ENCODE measurements around the gene GTF2IRD1. TPM values are rescaled to one million over a fixed set of nuclear protein-coding genes. Genes with fewer than 3 reads are reported as not detected.

Gene GTF2IRD1
- total and polyA plus RNA-seq, 2 of the 13 experiments (the other 11 are each of a cell fraction or from before 2014, with no cell fraction given), result 16.5 to 26.7 TPM

DNA sequence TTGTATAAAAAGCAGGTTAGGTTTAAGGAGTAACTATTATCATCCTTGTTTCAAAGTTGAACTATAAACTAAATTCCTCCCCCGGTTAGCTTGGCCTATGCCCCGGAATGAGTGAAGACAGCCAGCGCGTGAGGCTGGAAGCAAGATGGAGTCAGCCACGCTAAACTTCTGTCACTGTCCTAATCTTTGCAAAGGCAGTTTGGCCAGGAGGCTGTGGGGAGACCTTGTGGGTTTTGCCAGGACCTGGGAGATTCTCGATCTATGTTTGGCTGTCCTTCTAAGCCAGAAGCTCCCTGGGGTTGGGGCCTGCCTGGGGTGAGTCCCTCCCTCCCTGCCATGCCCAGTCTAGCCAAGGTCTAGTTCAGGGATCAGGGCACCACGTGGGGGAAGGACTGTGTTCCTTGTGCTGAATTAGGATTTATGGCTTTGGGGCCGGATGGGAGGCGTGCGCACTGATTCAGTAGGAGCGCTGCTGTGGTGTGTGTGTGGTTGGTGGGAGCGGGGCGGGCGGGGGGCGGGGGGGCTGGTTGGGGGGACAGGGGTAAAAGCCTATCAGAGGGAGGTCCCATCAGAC is 871 bp upstream of the GTF2IRD1 start (continued):
- TF ChIP-seq, protein P1, sequence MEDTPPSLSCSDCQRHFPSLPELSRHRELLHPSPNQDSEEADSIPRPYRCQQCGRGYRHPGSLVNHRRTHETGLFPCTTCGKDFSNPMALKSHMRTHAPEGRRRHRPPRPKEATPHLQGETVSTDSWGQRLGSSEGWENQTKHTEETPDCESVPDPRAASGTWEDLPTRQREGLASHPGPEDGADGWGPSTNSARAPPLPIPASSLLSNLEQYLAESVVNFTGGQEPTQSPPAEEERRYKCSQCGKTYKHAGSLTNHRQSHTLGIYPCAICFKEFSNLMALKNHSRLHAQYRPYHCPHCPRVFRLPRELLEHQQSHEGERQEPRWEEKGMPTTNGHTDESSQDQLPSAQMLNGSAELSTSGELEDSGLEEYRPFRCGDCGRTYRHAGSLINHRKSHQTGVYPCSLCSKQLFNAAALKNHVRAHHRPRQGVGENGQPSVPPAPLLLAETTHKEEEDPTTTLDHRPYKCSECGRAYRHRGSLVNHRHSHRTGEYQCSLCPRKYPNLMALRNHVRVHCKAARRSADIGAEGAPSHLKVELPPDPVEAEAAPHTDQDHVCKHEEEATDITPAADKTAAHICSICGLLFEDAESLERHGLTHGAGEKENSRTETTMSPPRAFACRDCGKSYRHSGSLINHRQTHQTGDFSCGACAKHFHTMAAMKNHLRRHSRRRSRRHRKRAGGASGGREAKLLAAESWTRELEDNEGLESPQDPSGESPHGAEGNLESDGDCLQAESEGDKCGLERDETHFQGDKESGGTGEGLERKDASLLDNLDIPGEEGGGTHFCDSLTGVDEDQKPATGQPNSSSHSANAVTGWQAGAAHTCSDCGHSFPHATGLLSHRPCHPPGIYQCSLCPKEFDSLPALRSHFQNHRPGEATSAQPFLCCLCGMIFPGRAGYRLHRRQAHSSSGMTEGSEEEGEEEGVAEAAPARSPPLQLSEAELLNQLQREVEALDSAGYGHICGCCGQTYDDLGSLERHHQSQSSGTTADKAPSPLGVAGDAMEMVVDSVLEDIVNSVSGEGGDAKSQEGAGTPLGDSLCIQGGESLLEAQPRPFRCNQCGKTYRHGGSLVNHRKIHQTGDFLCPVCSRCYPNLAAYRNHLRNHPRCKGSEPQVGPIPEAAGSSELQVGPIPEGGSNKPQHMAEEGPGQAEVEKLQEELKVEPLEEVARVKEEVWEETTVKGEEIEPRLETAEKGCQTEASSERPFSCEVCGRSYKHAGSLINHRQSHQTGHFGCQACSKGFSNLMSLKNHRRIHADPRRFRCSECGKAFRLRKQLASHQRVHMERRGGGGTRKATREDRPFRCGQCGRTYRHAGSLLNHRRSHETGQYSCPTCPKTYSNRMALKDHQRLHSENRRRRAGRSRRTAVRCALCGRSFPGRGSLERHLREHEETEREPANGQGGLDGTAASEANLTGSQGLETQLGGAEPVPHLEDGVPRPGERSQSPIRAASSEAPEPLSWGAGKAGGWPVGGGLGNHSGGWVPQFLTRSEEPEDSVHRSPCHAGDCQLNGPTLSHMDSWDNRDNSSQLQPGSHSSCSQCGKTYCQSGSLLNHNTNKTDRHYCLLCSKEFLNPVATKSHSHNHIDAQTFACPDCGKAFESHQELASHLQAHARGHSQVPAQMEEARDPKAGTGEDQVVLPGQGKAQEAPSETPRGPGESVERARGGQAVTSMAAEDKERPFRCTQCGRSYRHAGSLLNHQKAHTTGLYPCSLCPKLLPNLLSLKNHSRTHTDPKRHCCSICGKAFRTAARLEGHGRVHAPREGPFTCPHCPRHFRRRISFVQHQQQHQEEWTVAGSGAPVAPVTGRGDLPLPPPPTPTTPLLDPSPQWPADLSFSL (CRISPR knock-in tag; IDR thresholded peaks at IDR 0.05), result no peak
- TF ChIP-seq EED (CRISPR knock-in tag; IDR thresholded peaks at IDR 0.05) (no peak), SPEN (CRISPR knock-in tag; IDR thresholded peaks at IDR 0.05; ENCODE audit: low read depth) (no peak), ZNF17 (CRISPR knock-in tag; IDR thresholded peaks at IDR 0.05) (no peak), TAF1 (CRISPR knock-in tag; IDR thresholded peaks at IDR 0.05) (no peak; the same call in 1 of the 2 replicates), GLI4 (CRISPR knock-in tag; IDR thresholded peaks at IDR 0.05; ENCODE audit: borderline replicate concordance) (no peak; the same call in 1 of the 2 replicates), NCOA1 (CRISPR knock-in tag; IDR thresholded peaks at IDR 0.05) (peak; percentile 76; the same call in 1 of the 2 replicates), ZNF567 (CRISPR knock-in tag; IDR thresholded peaks at IDR 0.05; ENCODE audit: borderline replicate concordance) (no peak), HDAC6 (IDR thresholded peaks at IDR 0.05; ENCODE audit: low read depth, low read length) (no peak), HNF4A (CRISPR knock-in tag; IDR thresholded peaks at IDR 0.05) (no peak; the same call in 1 of the 2 replicates), BRD4 (CRISPR knock-in tag; IDR thresholded peaks at IDR 0.05) (no peak), ZBTB4 (CRISPR knock-in tag; IDR thresholded peaks at IDR 0.05; ENCODE audit: borderline replicate concordance) (no peak), GABPB1 (CRISPR knock-in tag; IDR thresholded peaks at IDR 0.05) (no peak), E2F1 (CRISPR knock-in tag; IDR thresholded peaks at IDR 0.05) (no peak)
- TF ChIP-seq, protein P2, sequence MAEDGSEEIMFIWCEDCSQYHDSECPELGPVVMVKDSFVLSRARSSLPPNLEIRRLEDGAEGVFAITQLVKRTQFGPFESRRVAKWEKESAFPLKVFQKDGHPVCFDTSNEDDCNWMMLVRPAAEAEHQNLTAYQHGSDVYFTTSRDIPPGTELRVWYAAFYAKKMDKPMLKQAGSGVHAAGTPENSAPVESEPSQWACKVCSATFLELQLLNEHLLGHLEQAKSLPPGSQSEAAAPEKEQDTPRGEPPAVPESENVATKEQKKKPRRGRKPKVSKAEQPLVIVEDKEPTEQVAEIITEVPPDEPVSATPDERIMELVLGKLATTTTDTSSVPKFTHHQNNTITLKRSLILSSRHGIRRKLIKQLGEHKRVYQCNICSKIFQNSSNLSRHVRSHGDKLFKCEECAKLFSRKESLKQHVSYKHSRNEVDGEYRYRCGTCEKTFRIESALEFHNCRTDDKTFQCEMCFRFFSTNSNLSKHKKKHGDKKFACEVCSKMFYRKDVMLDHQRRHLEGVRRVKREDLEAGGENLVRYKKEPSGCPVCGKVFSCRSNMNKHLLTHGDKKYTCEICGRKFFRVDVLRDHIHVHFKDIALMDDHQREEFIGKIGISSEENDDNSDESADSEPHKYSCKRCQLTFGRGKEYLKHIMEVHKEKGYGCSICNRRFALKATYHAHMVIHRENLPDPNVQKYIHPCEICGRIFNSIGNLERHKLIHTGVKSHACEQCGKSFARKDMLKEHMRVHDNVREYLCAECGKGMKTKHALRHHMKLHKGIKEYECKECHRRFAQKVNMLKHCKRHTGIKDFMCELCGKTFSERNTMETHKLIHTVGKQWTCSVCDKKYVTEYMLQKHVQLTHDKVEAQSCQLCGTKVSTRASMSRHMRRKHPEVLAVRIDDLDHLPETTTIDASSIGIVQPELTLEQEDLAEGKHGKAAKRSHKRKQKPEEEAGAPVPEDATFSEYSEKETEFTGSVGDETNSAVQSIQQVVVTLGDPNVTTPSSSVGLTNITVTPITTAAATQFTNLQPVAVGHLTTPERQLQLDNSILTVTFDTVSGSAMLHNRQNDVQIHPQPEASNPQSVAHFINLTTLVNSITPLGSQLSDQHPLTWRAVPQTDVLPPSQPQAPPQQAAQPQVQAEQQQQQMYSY (CRISPR knock-in tag; IDR thresholded peaks at IDR 0.05), result no peak
